Measurements from ENCODE around the gene PDE6G.

PDE6G gene

GRCh38 chr17:81656118-81656743 lies at the start of gene PDE6G:
PDE6G (minus strand) TSS chr17:81656542; CDS start chr17:81653305, 3,237 bp downstream.
- no peak for DNase-seq (ENCODE audit: low read depth in 2 of 2)

- DNase-seq (ENCODE audit: low read depth in 2 of 2): no peak
These were observed 49.3 kb upstream of the PDE6G start for GRCh38 chr17:81705518-81706231.

GRCh38 chr17:81703747-81704654 lies 47.7 kb upstream of the PDE6G start:
- DNase-seq (ENCODE audit: low read depth in 2 of 2): no peak

- peak; percentile 78 to 88 for DNase-seq (ENCODE audit: low read depth in 2 of 2)
These were observed 46.8 kb upstream of the PDE6G start, which contains the start of gene MRPL12 for GRCh38 chr17:81702934-81703746. MRPL12 (plus strand) TSS chr17:81703367; CDS start chr17:81703502, 135 bp downstream.

- DNase-seq (ENCODE audit: low read depth in 2 of 2): no peak
These were observed 45.1 kb upstream of the PDE6G start for GRCh38 chr17:81701288-81702071.

- no peak for DNase-seq (ENCODE audit: low read depth in 2 of 2)
These were observed 44.3 kb upstream of the PDE6G start for GRCh38 chr17:81700353-81701287.

- DNase-seq (ENCODE audit: low read depth in 2 of 2): no peak
These were observed 41.1 kb upstream of the PDE6G start for GRCh38 chr17:81697261-81698044.

- DNase-seq (ENCODE audit: low read depth in 2 of 2): no peak
These were observed 40.0 kb upstream of the PDE6G start for GRCh38 chr17:81696218-81696941.

GRCh38 chr17:81695801-81696200 lies 39.5 kb upstream of the PDE6G start:
- no peak for DNase-seq (ENCODE audit: low read depth in 2 of 2)

- DNase-seq (ENCODE audit: low read depth in 2 of 2): no peak
These were observed 38.9 kb upstream of the PDE6G start for GRCh38 chr17:81695211-81695610.

GRCh38 chr17:81694810-81695209 lies 38.5 kb upstream of the PDE6G start:
- no peak for DNase-seq (ENCODE audit: low read depth in 2 of 2)

- DNase-seq (ENCODE audit: low read depth in 2 of 2): no peak
These were observed 37.3 kb upstream of the PDE6G start for GRCh38 chr17:81693509-81694210.

GRCh38 chr17:81691608-81692007 lies 35.3 kb upstream of the PDE6G start:
- DNase-seq (ENCODE audit: low read depth in 2 of 2): no peak

GRCh38 chr17:81691196-81691595 lies 34.9 kb upstream of the PDE6G start:
- DNase-seq (ENCODE audit: low read depth in 2 of 2): no peak

GRCh38 chr17:81690549-81690948 lies 34.2 kb upstream of the PDE6G start:
- DNase-seq (ENCODE audit: low read depth in 2 of 2): no peak

GRCh38 chr17:81690066-81690465 lies 33.7 kb upstream of the PDE6G start:
- no peak for DNase-seq (ENCODE audit: low read depth in 2 of 2)

- no peak for DNase-seq (ENCODE audit: low read depth in 2 of 2)
These were observed 32.3 kb upstream of the PDE6G start for GRCh38 chr17:81688616-81689015.

All from stimulated activated CD8-positive, alpha-beta memory T cell treated with anti-CD3 and anti-CD28 coated beads, Interleukin-7, amount 100 ng/mL, for 4 hours (primary cell).